Measurements from ENCODE around the gene PDE11A.

Gene PDE11A

GRCh38 chr2:177998996-177999395, 73.6 kb downstream of the PDE11A start:
- H3K9ac ChIP-seq (ENCODE audit: low read length): no peak overlapping the region
- no peak overlapping the region for H3K4me3 ChIP-seq (ENCODE audit: low read length)
- H3K27ac ChIP-seq (ENCODE audit: low read length): no peak overlapping the region
- H2AFZ ChIP-seq (ENCODE audit: low read depth, low read length): no peak overlapping the region
- TF ChIP-seq EZH2phosphoT487 (IDR thresholded peaks at IDR 0.05; ENCODE audit: low read depth) (no peak), CTCF (IDR thresholded peaks at IDR 0.05; ENCODE audit: low read depth, low read length) (no peak)
- H3K9me3 ChIP-seq (ENCODE audit: insufficient read depth, low read length): no peaks in the 10 kb centered on the region
- H4K20me1 ChIP-seq (ENCODE audit: insufficient read depth, low read length): no peaks in the 10 kb centered on the region
- no peak overlapping the region for H3K4me2 ChIP-seq (ENCODE audit: low read length)
- no peaks in the 10 kb centered on the region for H3K27me3 ChIP-seq (ENCODE audit: low read depth, low read length)
- no peaks in the 10 kb centered on the region for H3K36me3 ChIP-seq (replicated peaks; ENCODE audit: low read depth, low read length)
- no peaks in the 10 kb centered on the region for H3K79me2 ChIP-seq (ENCODE audit: low read length)
- H3K4me1 ChIP-seq (ENCODE audit: low read length): no peaks in the 10 kb centered on the region

GRCh38 chr2:177998006-177998405, 74.6 kb downstream of the PDE11A start:
- H3K4me2 ChIP-seq (ENCODE audit: low read length): no peak overlapping the region
- no peaks in the 10 kb centered on the region for H3K79me2 ChIP-seq (ENCODE audit: low read length)
- H2AFZ ChIP-seq (ENCODE audit: low read depth, low read length): no peak overlapping the region
- no peaks in the 10 kb centered on the region for H3K27me3 ChIP-seq (ENCODE audit: low read depth, low read length)
- H3K27ac ChIP-seq (ENCODE audit: low read length): no peak overlapping the region
- H4K20me1 ChIP-seq (ENCODE audit: insufficient read depth, low read length): no peaks in the 10 kb centered on the region
- H3K36me3 ChIP-seq (replicated peaks; ENCODE audit: low read depth, low read length): no peaks in the 10 kb centered on the region
- TF ChIP-seq CTCF (IDR thresholded peaks at IDR 0.05; ENCODE audit: low read depth, low read length) (no peak), EZH2phosphoT487 (IDR thresholded peaks at IDR 0.05; ENCODE audit: low read depth) (no peak)
- H3K4me1 ChIP-seq (ENCODE audit: low read length): no peaks in the 10 kb centered on the region
- no peaks in the 10 kb centered on the region for H3K9me3 ChIP-seq (ENCODE audit: insufficient read depth, low read length)
- H3K9ac ChIP-seq (ENCODE audit: low read length): no peak overlapping the region
- H3K4me3 ChIP-seq (ENCODE audit: low read length): no peak overlapping the region

- Histone ChIP-seq H4K20me1 (ENCODE audit: insufficient read depth, low read length) (no peaks in the 10 kb centered on the region), H2AFZ (ENCODE audit: low read depth, low read length) (no peak overlapping the region), H3K79me2 (ENCODE audit: low read length) (no peaks in the 10 kb centered on the region), H3K9me3 (ENCODE audit: insufficient read depth, low read length) (no peaks in the 10 kb centered on the region), H3K27me3 (ENCODE audit: low read depth, low read length) (no peaks in the 10 kb centered on the region), H3K36me3 (replicated peaks; ENCODE audit: low read depth, low read length) (no peaks in the 10 kb centered on the region), H3K4me2 (ENCODE audit: low read length) (no peak overlapping the region), H3K9ac (ENCODE audit: low read length) (no peak overlapping the region), H3K4me3 (ENCODE audit: low read length) (no peak overlapping the region), H3K4me1 (ENCODE audit: low read length) (no peaks in the 10 kb centered on the region), H3K27ac (ENCODE audit: low read length) (no peak overlapping the region)
- TF ChIP-seq CTCF (IDR thresholded peaks at IDR 0.05; ENCODE audit: low read depth, low read length): no peak
- no peak for TF ChIP-seq EZH2phosphoT487 (IDR thresholded peaks at IDR 0.05; ENCODE audit: low read depth)
Observed at GRCh38 chr2:177992992-177993391, 79.6 kb downstream of the PDE11A start.

GRCh38 chr2:177989029-177989885, 83.3 kb downstream of the PDE11A start:
- no peak overlapping the region for H2AFZ ChIP-seq (ENCODE audit: low read depth, low read length)
- H4K20me1 ChIP-seq (ENCODE audit: insufficient read depth, low read length): no peaks in the 10 kb centered on the region
- TF ChIP-seq CTCF (IDR thresholded peaks at IDR 0.05; ENCODE audit: low read depth, low read length) (no peak), EZH2phosphoT487 (IDR thresholded peaks at IDR 0.05; ENCODE audit: low read depth) (no peak)
- H3K27me3 ChIP-seq (ENCODE audit: low read depth, low read length): peaks cover 18% of the 10 kb centered on the region
- H3K9me3 ChIP-seq (ENCODE audit: insufficient read depth, low read length): no peaks in the 10 kb centered on the region
- no peaks in the 10 kb centered on the region for H3K36me3 ChIP-seq (replicated peaks; ENCODE audit: low read depth, low read length)
- H3K4me2 ChIP-seq (ENCODE audit: low read length): no peak overlapping the region
- no peak overlapping the region for H3K9ac ChIP-seq (ENCODE audit: low read length)
- H3K27ac ChIP-seq (ENCODE audit: low read length): no peak overlapping the region
- H3K79me2 ChIP-seq (ENCODE audit: low read length): no peaks in the 10 kb centered on the region
- no peaks in the 10 kb centered on the region for H3K4me1 ChIP-seq (ENCODE audit: low read length)
- no peak overlapping the region for H3K4me3 ChIP-seq (ENCODE audit: low read length)
